Transverse colon (tissue), 4 donors: ENCODE measurements around the gene SP110.
A peak's percentile ranks its signal among the peaks of the same experiment; 100 is the strongest.

Experiments used
- EP300 ChIP-seq: sonication (generic); formaldehyde crosslinking; IDR thresholded peaks from one replicate; pipeline ENCODE4 v1.6.1; 2017; ENCODE audit warnings: antibody characterized with exemption, low read depth
- POLR2A ChIP-seq: fragments of 450-650 bp; IDR thresholded peaks from one replicate; pipeline ENCODE4 v1.6.1; 2016; ENCODE audit warnings: antibody characterized with exemption, mild to moderate bottlenecking, moderate library complexity
- POLR2AphosphoS5 ChIP-seq, 3 donors: sonication (generic); formaldehyde crosslinking; IDR thresholded peaks; one replicate each; pipeline ENCODE4 v1.6.1; 2016; ENCODE audit warnings: antibody characterized with exemption in 3 of 3
- TF ChIP-seq, protein P1 (sequence below), 5 experiments: fragments of 200-600 bp in 3 of 5; fragments of 450-650 bp in 2 of 5; sonication (generic) in 3 of 5; IDR thresholded peaks; 1 replicate in 2 of 5; 2 replicates in 3 of 5; pipeline ENCODE4 v1.5.1; 2016 to 2017; ENCODE audit warnings: antibody characterized with exemption in 5 of 5, inconsistent platforms in 3 of 5, mild to moderate bottlenecking in 2 of 5, moderate library complexity in 1 of 5

DNA sequence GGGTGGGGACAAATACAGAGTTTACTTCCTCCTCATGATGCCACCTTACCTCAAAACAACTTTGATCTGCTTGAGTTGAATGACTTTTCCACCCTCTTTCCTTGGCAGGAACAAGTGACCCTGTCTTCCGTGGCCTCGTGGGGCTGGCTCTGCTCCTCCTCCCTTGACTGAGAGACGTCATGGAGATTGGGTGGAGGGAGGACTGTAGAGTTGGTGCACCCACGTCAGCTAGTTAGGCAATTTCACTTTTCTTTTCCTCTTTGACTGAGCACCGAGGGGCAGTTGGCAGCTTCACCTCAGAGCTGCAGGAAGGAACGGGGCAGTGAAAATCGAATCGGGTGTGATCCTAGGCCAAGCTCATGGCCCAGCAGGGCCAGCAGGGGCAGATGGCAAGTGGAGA, 5.7 kb upstream of the SP110 start, which contains the start of gene SP140:
- TF ChIP-seq, protein P1, sequence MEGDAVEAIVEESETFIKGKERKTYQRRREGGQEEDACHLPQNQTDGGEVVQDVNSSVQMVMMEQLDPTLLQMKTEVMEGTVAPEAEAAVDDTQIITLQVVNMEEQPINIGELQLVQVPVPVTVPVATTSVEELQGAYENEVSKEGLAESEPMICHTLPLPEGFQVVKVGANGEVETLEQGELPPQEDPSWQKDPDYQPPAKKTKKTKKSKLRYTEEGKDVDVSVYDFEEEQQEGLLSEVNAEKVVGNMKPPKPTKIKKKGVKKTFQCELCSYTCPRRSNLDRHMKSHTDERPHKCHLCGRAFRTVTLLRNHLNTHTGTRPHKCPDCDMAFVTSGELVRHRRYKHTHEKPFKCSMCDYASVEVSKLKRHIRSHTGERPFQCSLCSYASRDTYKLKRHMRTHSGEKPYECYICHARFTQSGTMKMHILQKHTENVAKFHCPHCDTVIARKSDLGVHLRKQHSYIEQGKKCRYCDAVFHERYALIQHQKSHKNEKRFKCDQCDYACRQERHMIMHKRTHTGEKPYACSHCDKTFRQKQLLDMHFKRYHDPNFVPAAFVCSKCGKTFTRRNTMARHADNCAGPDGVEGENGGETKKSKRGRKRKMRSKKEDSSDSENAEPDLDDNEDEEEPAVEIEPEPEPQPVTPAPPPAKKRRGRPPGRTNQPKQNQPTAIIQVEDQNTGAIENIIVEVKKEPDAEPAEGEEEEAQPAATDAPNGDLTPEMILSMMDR (IDR thresholded peaks at IDR 0.05) = no peak
- TF ChIP-seq POLR2A (peak; percentile 53), EP300 (no peak), POLR2AphosphoS5 (IDR thresholded peaks at IDR 0.05) (peak in 2 of 3 donors; percentile 69 to 80)
